Suprapubic skin (tissue), 4 donors: Measurements from ENCODE around the gene PEAR1.

Experiments used
- CTCF ChIP-seq, 2 donors: fragments of 200-600 bp in 1 of 2; fragments of 450-650 bp in 1 of 2; sonication (generic) in 1 of 2; IDR thresholded peaks; one replicate each; pipeline ENCODE4 v1.5.1; 2016 to 2019; ENCODE audit warnings: antibody characterized with exemption in 2 of 2, mild to moderate bottlenecking in 1 of 2, moderate library complexity in 1 of 2
- EP300 ChIP-seq: sonication (generic); formaldehyde crosslinking; IDR thresholded peaks from one replicate; pipeline ENCODE4 v1.6.1; 2017; ENCODE audit warnings: antibody characterized with exemption
- POLR2A ChIP-seq, 2 donors: fragments of 450-650 bp; IDR thresholded peaks; one replicate each; pipeline ENCODE4 v1.6.1; 2017; ENCODE audit warnings: antibody characterized with exemption in 2 of 2, mild to moderate bottlenecking in 2 of 2, moderate library complexity in 2 of 2
- POLR2AphosphoS5 ChIP-seq, 3 donors: sonication (generic); formaldehyde crosslinking; IDR thresholded peaks; one replicate each; pipeline ENCODE4 v1.6.1; 2017; ENCODE audit warnings: antibody characterized with exemption in 3 of 3

- TF ChIP-seq POLR2A (IDR thresholded peaks at IDR 0.05) (no peak), CTCF (IDR thresholded peaks at IDR 0.05) (no peak), POLR2AphosphoS5 (IDR thresholded peaks at IDR 0.05) (no peak), EP300 (no peak)
Measured at GRCh38 chr1:156921053-156921529, 27.6 kb downstream of the PEAR1 start.
